Medulla oblongata (tissue), 1 donor: ENCODE measurements around the gene ALDH18A1.

Source experiments
- DNase-seq: peaks from one replicate; pipeline ENCODE4 v3.0.0-alpha.2; 2015; ENCODE audit errors: extremely low spot score

ALDH18A1 gene

DNA sequence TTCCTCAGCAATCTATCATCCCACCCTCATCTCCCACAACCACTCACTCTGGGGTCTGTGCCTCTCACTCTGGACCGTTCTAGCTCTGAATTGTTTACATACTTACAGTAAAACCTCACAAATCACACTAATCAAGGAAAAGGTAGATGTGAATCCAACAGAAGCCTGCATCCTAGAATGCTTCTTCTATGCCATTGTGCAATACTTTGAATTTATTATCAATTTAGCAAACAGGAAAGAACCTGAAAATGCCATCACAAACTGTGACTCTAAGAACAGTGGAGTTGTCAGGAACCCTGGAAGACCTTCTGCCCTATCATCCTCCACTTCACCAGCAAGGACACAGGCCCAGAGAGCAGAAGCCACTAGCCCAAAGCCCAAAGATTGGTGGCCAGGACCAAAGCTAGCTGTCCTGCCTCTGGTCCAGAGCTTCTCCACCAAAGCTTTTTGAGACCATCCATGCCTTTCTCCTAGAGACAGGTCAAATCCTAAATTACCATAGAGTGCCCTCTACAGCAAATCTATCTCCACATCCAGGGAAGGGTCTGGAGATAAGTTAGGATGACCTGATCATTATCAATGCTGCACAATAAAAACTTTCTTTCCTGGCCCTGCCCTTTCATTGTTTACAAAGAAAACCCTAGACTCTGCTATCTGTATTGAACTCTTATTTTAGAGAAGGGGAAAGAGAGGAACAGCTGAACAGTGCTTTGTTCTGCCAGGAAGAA, 97.8 kb downstream of the ALDH18A1 start:
- DNase-seq = no peak

DNA sequence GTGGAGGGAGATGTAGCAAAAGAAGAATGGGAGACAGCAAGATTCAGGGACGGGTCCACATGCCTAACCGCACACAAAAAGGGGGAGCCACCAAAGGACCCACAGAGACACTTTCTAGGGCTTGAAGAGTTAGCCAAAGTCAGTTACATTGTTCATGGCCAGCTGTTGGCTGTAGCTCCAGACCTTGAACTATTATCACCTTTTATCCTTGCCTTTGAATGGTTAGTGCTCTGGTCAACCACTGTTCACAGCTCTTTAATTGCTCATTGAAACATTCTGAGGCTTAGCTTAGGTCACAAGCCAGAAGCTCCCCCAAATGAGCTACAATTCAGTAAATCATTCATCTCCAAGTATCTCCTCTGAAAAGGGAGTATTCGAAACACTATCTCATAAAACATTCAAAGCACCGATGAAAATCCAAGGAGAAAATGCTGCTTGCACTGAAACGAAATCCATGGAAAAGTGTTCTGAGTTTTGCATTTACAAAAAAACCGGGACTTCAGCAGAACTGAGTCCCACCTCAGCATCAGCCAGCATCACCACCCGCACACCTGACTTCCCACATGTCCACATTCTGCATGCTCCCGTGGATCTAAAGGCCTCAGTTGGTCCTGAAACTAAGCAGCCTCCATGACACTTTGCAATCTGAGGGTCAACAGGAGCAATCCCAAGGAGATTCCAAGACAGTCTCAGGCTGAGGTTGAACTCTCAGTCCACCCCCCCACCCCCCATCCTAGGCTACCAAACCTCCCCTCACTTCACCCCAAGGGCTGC, 99.3 kb downstream of the ALDH18A1 start:
- DNase-seq = no peak
